Activated naive CD4-positive, alpha-beta T cell treated with anti-CD3 and anti-CD28 coated beads, Interleukin-2, amount 10 ng/mL, durations not matched to agents 7 days and 5 days (primary cell): ENCODE data around the gene ZNF275.
"Not testable (repeated sequence)": the region's sequence is repeated elsewhere in the genome, so short reads cannot be mapped to it uniquely, and the experiment has no call there.

Experiments used
- CTCF ChIA-PET: fragments of 350-600 bp; sonication (Branson Sonifier 250); formaldehyde crosslinking; loops from one replicate; lab custom pipeline; 2021; ENCODE audit warnings: antibody characterized with exemption; lab: Charles Lee
- DNase-seq: peaks from one replicate; pipeline ENCODE4 v3.0.0-alpha.2; 2020
- H3K27ac Mint-ChIP-seq: one replicate; pipeline ENCODE4 v1.8.0; 2021; ENCODE audit warnings: mild to moderate bottlenecking, moderate library complexity, mixed read lengths
- H3K27me3 Mint-ChIP-seq: one replicate; pipeline ENCODE4 v1.8.0; 2021; ENCODE audit warnings: mild to moderate bottlenecking, mixed read lengths
- H3K36me3 Mint-ChIP-seq: one replicate; pipeline ENCODE4 v1.8.0; 2021; ENCODE audit warnings: mixed read lengths
- H3K4me1 Mint-ChIP-seq: one replicate; pipeline ENCODE4 v1.8.0; 2021; ENCODE audit warnings: mixed read lengths
- H3K4me3 Mint-ChIP-seq: one replicate; pipeline ENCODE4 v1.8.0; 2021; ENCODE audit warnings: mild to moderate bottlenecking, moderate library complexity, mixed read lengths
- H3K9me3 Mint-ChIP-seq: one replicate; pipeline ENCODE4 v1.8.0; 2021; ENCODE audit warnings: mixed read lengths

Gene ZNF275

DNA sequence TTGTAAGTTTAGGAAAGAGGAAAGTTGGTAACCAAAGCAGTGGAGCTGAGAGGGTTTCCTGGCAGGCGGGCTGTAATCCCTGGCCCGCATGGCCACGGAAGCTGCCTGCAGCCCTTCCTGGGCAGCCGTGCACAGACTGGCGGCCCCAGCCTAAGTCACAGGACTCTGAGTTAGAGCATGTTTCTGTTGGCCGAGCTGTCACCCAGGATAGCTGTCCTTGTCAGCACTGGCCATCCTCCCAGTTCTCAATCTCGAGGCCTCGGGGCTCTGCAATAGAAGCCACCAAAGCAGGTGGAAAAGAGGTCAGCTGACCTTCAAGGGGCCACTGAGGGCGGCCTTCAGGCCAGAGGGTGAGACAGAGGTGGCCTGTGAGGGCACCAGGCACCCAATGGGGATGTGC, 46.7 kb downstream of the ZNF275 start:
- DNase-seq, result no peak
- no peaks in the 10 kb centered on the region for H3K27me3 Mint-ChIP-seq
- H3K27ac Mint-ChIP-seq, result no peak overlapping the region
- H3K4me1 Mint-ChIP-seq, result no peaks in the 10 kb centered on the region
- CTCF ChIA-PET, result no interaction called here
- no peaks in the 10 kb centered on the region for H3K36me3 Mint-ChIP-seq
- H3K9me3 Mint-ChIP-seq, result no peaks in the 10 kb centered on the region
- no peak overlapping the region for H3K4me3 Mint-ChIP-seq

DNA sequence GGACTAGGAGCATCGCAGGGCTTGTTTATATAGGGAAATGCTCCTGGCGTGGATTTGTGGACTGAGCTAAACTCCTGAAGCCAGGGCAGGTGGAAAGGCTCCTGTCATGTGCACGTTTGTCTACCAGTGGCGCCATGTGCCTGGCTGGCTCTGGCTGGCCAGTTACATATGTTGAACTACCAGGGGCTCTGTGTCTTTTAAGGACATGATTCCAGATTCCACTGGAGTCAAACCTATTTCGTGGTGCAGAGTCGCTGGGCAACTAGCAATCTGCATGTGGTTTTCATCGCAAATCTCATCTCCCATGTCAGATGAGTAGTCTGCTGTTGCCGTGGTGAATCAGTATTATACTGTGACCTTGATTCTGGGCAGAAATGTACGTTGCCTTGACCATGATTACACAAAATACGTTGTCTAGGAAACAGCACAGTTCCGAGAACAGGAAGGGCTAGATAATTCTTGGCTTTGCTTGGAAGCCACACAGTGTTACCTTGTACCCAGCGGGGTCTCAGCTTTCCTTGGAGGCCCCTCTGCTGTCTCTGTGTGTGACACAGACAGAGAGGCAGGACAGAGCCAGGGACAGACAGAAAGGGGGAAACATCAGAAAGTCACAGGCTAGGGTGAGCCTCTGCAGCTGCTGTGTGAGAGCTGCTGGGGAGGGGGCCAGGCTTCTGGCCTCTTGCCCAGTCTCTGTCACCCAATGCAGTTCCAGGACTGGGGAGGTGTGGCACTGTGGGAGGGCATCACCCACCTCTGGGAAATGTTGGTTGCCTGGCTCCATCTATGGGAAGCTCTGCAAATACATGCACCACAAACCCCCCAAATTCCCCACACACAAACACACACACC, 48.0 kb downstream of the ZNF275 start:
- Mint-ChIP-seq H3K4me3 (no peak overlapping the region), H3K36me3 (no peaks in the 10 kb centered on the region), H3K27me3 (no peaks in the 10 kb centered on the region), H3K27ac (no peak overlapping the region), H3K4me1 (no peaks in the 10 kb centered on the region), H3K9me3 (no peaks in the 10 kb centered on the region)
- CTCF ChIA-PET, result no interaction called here
- DNase-seq, result peak; percentile 53

DNA sequence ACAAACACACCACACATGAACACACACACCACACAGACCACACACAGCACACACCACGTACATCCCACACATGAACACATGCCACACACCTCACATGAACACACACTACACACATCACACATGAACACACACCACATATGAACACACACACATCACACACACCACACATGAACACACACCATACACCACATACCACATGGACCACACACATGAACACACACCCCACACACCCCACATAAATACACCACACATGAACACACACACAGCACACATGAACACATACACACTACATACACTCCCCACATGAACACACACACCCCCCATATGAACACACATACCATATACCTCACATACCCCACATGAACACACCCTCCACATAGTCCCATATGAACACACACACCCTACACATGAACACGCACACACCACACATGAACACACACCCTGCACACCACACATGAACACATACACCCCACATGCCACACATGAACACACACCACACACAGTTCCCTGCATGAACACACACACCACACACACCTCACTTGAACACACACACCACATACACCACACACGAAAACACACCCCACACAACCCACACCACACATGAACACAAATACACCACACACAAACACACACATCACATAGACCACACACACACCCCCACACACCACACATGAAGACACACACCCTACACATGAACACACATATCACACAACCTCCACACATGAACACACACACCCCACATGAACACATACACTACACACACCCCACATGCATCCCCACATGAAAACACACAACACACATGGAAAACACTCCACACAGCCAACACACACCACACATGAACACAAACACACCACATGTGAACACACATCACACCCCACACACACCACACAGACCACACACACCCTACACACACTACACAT, 48.9 kb downstream of the ZNF275 start:
- H3K4me1 Mint-ChIP-seq, result no peaks in the 10 kb centered on the region
- no peaks in the 10 kb centered on the region for H3K36me3 Mint-ChIP-seq
- no peaks in the 10 kb centered on the region for H3K27me3 Mint-ChIP-seq
- CTCF ChIA-PET, result no interaction called here
- no peaks in the 10 kb centered on the region for H3K9me3 Mint-ChIP-seq
- H3K27ac Mint-ChIP-seq, result no peak overlapping the region
- no peak for DNase-seq
- H3K4me3 Mint-ChIP-seq, result no peak overlapping the region

DNA sequence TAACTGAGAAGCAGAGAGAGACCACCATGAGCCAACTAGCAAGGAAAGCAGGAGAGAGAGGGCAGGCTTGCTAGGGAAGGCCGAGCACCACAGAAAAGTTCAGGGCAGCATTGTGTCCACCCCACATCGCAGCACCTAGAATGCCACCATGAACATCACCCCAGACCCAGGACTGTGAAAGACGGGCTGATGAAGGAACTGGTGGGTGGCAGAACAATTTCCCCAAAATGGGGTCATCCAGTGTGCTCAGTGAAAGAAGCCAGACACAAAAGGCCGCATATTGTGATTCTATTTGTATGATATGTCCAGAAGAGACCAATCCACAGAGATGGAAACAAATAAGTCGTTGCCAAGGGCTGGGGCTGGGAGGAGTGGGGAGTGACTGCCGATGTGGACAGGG, 50.4 kb downstream of the ZNF275 start:
- H3K9me3 Mint-ChIP-seq, result no peaks in the 10 kb centered on the region
- CTCF ChIA-PET, result no interaction called here
- H3K36me3 Mint-ChIP-seq, result no peaks in the 10 kb centered on the region
- no peak overlapping the region for H3K4me3 Mint-ChIP-seq
- no peak overlapping the region for H3K27ac Mint-ChIP-seq
- H3K4me1 Mint-ChIP-seq, result no peaks in the 10 kb centered on the region
- no peaks in the 10 kb centered on the region for H3K27me3 Mint-ChIP-seq
- DNase-seq, result no peak

DNA sequence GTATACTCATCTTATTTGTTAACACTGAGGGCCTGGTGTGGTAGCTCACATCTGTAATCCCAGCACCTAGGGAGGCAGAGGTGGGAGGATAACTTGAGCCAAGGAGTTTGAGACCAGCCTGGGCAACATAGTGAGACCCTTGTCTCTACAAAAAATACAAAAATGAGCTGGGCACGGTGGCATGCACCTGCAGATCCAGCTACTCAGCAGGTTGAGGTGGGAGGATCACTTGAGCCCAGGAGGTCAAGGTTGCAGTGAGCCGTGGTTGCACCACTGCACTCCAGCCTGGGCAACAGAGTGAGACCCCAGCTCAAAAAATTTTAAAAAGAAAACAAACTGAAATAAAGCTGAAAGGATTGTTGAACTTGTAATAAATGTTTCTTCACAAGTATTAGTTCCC, 51.0 kb downstream of the ZNF275 start:
- not testable (repeated sequence) for H3K9me3 Mint-ChIP-seq, DNase-seq, H3K27ac Mint-ChIP-seq, H3K36me3 Mint-ChIP-seq, H3K27me3 Mint-ChIP-seq, H3K4me1 Mint-ChIP-seq, H3K4me3 Mint-ChIP-seq
- CTCF ChIA-PET, result interaction anchor here (0.7 kb wide), 1 partner anchor 9 kb away, joined by 3 read pairs; no protein-coding TSS in a partner anchor

DNA sequence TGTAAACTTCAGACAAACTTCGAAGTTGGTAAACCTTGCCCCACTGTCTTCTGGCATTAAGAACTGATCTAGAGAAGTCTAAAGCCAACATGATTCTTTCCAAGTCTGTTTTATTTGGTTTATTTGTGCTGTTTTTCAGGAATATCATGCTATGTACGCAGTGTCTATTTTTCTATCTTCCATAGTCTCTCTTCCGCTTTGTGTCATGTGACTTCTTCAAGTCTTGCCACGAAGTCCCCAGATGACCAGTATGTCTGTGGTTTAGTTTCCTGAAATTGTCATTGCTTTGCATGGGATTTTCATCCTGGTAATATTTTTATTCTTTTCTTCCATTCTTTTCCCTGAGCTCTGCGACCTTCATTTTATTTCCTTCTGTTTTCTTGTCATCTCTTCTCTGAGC, 52.1 kb downstream of the ZNF275 start:
- Mint-ChIP-seq H3K27ac (no peak overlapping the region), H3K36me3 (no peaks in the 10 kb centered on the region), H3K27me3 (no peaks in the 10 kb centered on the region), H3K9me3 (no peaks in the 10 kb centered on the region), H3K4me1 (no peaks in the 10 kb centered on the region), H3K4me3 (no peak overlapping the region)
- DNase-seq, result no peak
- CTCF ChIA-PET, result interaction anchor here (0.7 kb wide), 1 partner anchor 11 kb away, joined by 3 read pairs; no protein-coding TSS in a partner anchor

DNA sequence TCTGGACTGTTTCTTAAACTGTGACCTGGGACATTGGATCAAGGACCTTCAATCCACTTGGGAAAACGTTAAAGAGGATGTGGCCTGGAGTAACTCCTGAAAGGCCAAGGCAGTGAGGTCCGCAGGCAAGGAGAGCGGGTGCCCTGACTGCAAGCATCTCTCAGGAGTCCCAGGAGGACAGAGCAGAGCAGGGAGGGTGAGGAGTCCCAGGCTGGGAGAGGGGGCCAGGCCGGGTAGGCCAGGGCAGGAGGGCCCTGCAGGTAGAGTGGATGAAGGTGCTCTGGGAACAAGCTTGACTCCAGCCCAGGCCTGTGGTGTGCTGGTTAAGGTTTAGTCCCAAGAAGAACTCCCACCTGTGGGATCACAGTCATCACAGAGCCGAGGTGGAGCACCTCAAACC, 53.4 kb downstream of the ZNF275 start:
- Mint-ChIP-seq H3K27me3 (no peaks in the 10 kb centered on the region), H3K36me3 (no peaks in the 10 kb centered on the region), H3K27ac (peak overlapping the region; percentile 45), H3K9me3 (no peaks in the 10 kb centered on the region), H3K4me1 (no peaks in the 10 kb centered on the region), H3K4me3 (no peak overlapping the region)
- DNase-seq, result no peak
- CTCF ChIA-PET, result no interaction called here

DNA sequence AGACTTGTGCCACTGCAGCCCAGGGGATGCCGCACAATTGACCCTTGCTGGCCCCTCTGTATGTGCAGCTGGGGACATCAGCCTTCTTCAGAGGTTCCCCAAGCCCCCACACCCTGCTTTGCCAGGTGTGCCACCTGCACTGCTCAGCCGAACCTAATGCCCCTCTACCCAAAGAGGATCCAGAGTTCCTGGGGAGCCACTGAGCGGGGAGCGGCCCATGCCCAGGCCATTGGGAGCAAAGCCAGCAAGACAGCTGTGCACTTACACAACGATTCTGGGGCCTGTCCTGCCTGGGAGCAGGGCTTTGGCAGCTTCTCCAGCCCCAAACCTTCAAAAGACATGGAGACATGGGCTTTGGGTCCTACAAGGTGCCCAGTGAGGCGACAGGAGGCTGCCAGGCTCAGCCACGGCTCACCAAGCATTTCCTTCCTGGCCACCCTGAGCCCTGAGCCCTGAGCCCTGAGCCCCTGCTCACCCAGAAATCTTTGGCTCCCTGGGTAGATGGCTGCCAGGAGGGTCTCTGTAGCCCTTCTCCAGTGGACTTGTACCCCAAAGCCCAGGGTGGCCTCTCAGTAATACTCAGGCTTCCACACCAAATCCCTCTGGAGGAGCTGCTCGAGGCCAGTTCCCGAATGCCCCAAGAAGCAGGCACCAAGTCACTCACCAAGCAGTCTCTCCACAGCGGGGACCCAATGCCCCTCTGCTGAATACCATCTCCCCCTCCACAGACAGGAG, 54.2 kb downstream of the ZNF275 start:
- H3K4me1 Mint-ChIP-seq, result no peaks in the 10 kb centered on the region
- no peaks in the 10 kb centered on the region for H3K9me3 Mint-ChIP-seq
- DNase-seq, result no peak
- no peak overlapping the region for H3K4me3 Mint-ChIP-seq
- no peaks in the 10 kb centered on the region for H3K36me3 Mint-ChIP-seq
- no peak overlapping the region for H3K27ac Mint-ChIP-seq
- CTCF ChIA-PET, result interaction anchor here (1.2 kb wide), 1 partner anchor 11 kb away, joined by 4 read pairs; no protein-coding TSS in a partner anchor
- no peaks in the 10 kb centered on the region for H3K27me3 Mint-ChIP-seq

DNA sequence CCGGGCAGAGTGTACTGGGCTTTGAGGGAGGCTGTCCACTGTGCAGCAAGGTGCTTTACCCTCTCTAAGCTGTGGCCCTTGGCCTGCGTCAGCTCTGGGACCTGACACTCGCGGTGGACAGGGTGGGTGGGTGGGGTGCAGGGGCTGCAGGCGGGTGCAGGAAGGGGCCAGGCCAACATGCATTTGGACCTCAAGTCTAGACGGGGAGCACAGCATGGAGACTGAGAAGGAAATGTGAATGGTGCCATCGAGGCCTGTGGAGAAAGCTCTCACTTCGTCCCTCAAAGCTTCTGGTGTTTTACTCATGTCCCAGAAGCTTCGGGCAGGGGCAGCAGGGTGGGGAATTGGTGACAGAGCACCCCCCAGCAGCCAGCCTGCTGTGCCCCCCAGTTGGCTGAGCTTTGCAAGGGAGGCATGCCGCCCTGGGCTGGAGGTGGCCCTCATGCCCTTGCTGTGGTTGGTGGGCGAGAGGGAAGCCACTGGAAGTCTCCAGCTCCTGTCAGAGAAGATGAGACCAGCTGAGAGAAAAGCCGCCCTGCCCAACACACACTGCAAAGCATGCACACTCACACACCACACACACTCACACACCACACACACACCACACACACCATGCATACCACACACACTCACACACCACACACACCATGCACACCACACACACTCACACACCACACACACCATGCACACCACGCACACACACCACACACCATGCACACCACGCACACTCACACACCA, 54.9 kb downstream of the ZNF275 start:
- Mint-ChIP-seq H3K4me3 (no peak overlapping the region), H3K4me1 (peaks cover 1% of the 10 kb centered on the region), H3K27me3 (peaks cover 4% of the 10 kb centered on the region), H3K36me3 (no peaks in the 10 kb centered on the region), H3K9me3 (no peaks in the 10 kb centered on the region), H3K27ac (no peak overlapping the region)
- no peak for DNase-seq
- CTCF ChIA-PET, result interaction anchor here (1.2 kb wide), 1 partner anchor 10 kb away, joined by 4 read pairs; no protein-coding TSS in a partner anchor

DNA sequence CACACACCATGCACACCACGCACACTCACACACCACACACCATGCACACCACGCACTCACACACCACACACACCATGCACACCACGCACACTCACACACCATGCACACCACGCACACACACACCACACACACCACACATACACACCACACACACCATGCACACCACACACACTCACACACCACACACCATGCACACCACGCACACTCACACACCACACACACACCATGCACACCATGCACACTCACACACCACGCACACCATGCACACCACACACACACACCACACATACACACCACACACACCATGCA, 55.5 kb downstream of the ZNF275 start:
- DNase-seq, H3K27ac Mint-ChIP-seq, H3K4me3 Mint-ChIP-seq, H3K27me3 Mint-ChIP-seq, H3K4me1 Mint-ChIP-seq, H3K36me3 Mint-ChIP-seq, H3K9me3 Mint-ChIP-seq: not testable (repeated sequence)
- CTCF ChIA-PET, result interaction anchor here (1.2 kb wide), 1 partner anchor 10 kb away, joined by 4 read pairs; no protein-coding TSS in a partner anchor

DNA sequence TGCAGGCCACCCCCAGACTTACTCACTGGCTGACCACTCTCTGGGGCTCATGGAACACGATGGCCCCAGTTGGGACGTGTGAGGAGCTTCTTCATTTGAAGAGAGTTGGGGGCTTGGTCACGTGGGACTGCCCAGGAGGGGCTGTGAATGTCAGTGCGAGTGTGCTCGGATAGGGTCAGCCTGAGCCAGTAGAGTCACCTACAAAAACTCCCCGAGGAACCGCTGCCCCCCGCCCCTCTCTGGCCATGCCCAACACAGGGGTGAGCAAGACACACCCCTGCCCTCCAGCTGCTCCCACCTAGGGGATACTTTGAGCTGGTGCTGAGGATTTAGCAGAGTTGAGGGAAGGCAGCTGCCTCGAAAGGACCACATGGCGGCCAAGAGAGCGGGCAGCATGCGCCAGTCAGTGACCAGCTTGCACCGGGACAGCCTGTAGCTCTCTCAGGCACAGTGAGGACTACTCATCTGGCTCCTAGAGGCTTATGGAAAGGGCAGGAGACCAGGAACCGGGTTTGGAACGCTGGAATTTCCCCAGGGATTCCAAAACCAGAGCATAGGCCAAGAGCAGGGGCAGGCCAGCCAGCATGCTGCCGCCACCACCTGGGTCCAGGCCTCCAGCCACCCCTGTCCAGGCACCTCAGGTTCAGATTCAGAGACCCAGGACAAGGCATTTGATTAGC, 58.8 kb downstream of the ZNF275 start:
- Mint-ChIP-seq H3K36me3 (no peaks in the 10 kb centered on the region), H3K9me3 (no peaks in the 10 kb centered on the region), H3K27me3 (peaks cover 4% of the 10 kb centered on the region), H3K4me1 (peaks cover 20% of the 10 kb centered on the region), H3K4me3 (no peak overlapping the region), H3K27ac (no peak overlapping the region)
- DNase-seq, result no peak
- CTCF ChIA-PET, result no interaction called here

DNA sequence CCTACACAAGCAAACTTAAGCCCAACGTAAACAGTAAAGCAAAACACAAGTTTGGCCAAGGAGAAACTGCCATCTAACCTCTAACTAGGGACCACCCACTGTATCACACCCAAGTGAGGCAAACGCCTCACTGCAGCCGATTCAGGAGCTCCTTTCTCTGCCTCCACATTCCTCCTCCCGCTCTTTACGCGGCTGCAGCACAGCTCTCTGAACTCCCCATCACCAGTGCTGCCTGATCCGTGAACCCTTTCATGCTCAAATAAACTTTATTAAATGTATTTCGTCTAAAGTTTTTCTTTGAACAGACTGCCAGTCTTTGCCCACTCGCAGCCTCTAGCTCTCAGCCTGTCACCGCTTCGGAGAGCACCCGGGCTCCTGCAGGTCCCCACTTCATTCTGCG, 60.7 kb downstream of the ZNF275 start:
- CTCF ChIA-PET, result no interaction called here
- no peak for DNase-seq
- H3K4me1 Mint-ChIP-seq, result peaks cover 20% of the 10 kb centered on the region
- no peaks in the 10 kb centered on the region for H3K36me3 Mint-ChIP-seq
- peaks cover 4% of the 10 kb centered on the region for H3K27me3 Mint-ChIP-seq
- no peaks in the 10 kb centered on the region for H3K9me3 Mint-ChIP-seq
- H3K4me3 Mint-ChIP-seq, result no peak overlapping the region
- H3K27ac Mint-ChIP-seq, result no peak overlapping the region

DNA sequence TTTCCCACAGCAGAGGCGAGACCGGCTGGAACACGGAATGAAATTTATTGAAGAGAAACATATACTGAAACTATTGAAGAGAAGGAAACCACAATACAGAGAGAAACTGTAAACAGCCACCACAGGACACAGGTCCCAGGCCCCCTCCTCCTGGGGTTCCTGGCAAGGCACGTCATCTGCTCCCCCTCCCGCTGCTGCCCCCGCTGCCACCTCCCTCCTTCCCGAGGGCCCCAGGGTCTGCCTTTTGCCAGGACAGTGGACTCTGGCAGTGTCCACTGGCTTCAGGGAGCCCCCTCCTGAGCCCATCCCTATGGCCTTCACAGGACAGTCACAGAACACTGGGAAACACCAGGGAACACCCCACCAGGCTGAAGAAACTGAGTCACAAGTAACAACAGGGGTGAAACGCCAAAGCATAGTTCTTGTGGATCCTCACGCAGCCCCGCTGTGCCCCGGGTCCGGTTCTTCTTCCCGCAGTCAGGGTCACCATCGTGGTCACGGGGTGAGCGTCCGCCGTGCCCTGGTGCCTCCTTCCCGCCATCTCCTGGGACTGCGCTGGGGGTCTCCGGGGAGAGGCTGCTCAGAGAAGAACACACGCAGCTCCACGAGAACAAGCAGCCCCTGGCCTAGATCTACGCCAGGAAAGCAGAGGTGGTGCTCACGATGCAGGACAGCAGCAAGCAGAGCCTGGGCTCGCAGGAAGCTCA, 61.8 kb downstream of the ZNF275 start:
- Mint-ChIP-seq H3K4me1 (peaks cover 22% of the 10 kb centered on the region), H3K9me3 (no peaks in the 10 kb centered on the region), H3K4me3 (no peak overlapping the region), H3K27ac (peak overlapping the region; percentile 49), H3K27me3 (peaks cover 8% of the 10 kb centered on the region), H3K36me3 (no peaks in the 10 kb centered on the region)
- peak; percentile 25 for DNase-seq
- CTCF ChIA-PET, result no interaction called here
